HG02759 (cell line): ENCODE measurements around the gene PDE9A.
"Not testable (repeated sequence)": the region's sequence is repeated elsewhere in the genome, so short reads cannot be mapped to it uniquely, and the experiment has no call there.

Experiments used
- ATAC-seq: cut with Tn5 transposase; IDR thresholded peaks from one replicate; pipeline ENCODE4 v1.9.1; 2021; ENCODE audit warnings: mild to moderate bottlenecking, moderate library complexity; ENCODE audit not compliant: unreplicated experiment

The PDE9A gene

DNA sequence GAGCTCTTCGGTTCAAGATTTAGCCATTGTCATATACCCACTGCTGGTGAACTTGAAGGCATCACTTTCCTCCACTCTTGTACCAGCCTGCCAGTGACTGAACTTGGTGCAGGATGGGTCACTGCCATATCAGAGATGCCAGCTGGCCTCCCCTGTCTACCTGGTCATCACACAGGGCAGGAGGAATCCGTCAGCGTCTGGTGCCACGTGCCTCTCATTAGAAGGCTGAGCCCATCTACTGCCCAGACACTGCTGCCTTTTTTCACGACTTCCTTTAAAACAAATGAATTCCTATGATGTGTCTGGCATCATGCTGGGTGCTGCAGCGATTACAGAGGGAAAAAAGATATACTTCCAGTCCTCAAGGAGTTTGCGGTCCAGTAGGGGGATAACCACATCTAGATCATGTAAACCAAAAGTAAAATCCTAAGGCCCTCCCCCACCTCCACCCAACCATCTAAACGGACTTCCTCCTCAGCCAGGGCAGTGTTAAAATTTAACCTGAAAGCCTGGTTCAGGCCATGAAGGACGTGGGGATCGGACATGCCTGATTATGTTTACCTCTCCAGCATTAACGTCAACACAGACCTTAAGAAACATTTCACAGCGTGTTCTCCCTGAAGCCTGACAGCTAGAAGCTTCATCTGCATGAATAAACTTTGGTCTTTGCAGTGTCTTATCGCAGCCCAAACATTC is 29.2 kb upstream of the PDE9A start:
- no peak for ATAC-seq

DNA sequence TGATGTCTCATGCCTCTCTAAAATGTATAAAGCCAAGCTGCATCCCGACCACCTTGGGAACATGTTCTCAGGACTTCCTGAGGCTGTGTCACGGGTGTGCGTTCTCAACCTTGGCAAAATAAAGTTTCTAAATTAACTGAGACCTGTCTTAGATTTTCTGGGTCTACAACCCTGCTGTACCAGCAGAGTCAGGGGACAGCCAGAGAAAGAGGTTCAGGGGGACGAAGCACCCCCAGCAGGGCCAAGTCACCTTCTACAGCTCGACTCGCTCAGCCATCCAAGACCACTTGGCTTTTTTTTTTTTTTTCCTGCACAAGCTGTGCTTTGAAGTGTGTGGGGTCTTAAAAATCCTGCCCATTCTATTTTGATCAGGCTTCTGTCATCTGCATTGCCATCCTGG is 28.5 kb upstream of the PDE9A start:
- no peak for ATAC-seq

DNA sequence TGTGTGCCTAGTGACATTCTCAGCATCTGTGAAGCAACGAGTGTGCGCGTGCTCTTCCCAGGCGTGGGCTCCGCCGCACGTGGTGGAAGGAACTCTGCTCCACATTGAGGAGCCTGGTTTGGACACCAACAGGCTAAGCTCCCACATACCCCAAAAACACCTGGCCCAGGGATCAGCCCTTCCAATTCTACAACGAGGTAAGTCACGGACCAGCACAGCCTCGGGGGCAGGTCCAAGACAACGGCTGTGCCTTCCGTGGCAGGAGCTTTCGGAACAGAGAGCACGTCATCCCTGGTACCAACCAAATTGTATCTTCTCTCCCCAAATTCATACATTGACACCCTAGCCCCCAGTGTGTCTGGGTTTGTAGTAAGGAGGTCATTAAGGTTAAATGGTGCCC is 27.2 kb upstream of the PDE9A start:
- no peak for ATAC-seq

DNA sequence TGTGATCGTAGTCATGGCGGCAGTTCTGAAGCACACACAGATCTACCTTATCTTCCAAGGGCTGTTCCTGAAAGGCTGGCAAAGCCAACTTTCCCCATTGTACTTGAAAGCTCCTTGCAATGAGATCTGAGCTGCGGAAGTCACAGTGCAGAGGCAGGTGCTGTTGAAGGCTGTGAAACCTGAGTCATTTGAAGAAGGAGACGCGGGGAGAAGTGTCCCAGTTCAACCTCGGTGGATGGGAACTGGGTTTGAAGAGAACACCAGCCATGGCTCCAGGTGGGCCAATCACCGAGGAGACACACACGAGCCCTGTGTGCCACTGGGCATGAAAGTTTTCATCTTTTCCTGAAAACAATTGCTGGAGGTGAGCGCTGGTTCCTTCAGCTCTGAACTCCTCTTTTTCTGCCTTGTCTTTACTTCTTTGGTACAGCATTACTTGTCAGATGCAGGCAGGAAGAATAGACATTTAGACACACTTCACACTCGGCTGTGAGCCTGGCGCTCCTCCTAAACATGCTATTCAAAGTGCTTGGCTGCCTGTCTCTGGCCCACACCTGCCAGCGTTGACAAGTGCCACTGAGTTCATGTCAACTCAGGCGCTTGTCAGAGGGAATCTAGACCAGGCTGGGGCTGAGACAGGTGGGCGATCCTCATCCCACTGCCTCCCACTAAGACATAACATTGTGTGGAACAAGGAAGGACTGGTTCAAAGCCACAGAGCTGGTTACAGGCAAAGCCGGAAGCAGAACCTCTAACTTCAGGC is 25.7 kb upstream of the PDE9A start:
- ATAC-seq = no peak

DNA sequence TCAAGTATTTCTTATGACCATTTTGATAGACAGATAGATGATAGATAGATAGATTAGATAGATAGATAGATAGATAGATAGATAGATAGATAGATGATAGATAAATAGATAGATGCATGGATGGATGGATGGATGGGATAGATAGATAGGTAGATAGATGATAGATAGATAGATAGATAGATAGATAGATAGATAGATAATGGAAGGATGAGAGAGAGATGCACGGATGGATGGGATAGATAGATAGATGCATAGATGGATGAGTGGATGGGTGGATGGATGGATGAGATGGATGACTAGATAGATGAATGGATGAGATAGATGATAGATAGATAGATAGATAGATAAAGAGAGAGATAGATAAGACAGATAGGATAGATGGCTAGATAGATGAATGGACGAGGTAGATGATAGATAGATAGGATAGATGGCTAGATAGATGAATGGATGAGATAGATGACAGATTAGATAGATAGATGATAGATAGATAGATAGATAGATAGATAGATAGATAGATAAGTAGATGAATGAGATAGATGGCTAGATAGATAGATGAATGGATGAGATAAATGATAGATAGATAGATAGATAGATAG is 24.9 kb upstream of the PDE9A start:
- not testable (repeated sequence) for ATAC-seq

DNA sequence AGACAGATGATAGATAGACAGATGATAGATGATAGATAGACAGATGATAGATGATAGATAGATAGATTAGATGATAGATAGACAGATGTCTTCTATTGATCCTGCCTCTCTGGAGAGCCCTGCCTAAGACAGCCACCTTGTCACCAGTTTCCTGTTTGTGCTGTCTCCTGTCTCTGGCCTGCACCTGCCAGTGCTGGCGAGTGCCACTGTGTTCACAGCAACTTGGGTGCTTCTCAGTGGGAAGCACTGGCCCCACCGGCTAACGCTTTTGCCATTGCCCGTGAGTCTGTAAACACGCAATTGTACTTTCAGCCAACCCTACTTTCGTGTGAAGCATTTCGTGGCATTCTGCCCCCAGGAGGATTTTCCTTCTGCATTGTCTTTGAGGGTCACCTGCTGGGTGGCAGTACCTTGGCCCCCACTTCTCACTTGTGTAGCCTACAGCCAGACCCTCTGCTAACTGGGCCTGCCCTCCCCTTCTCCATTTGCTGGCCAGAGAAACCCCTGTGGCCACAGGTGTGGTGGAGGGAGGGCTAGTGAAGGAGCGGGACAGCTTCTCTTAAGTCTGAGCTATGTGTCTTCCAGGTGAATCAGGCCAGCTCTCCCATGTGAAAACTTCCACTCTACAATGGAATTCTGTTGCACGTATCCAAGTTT is 23.4 kb upstream of the PDE9A start:
- no peak for ATAC-seq

DNA sequence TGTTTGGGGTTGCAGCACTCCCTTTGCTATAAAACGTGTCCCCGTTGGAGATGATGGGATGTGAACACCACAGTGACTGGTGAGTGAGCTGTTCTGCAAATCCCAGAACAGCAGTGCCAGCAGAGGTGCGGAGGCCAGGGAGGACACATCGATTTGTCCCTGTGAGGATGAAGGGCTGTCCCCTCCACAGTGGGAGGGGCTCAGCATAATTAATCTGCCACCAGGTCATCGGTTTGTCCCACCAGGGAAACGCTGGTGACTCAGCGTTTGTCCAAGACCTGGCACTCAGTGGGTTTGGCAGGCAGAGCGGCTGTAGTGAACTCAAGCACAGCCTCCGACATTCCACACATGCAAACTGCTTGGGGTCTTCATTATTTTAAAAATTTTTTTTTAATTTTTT is 22.8 kb upstream of the PDE9A start:
- no peak for ATAC-seq

DNA sequence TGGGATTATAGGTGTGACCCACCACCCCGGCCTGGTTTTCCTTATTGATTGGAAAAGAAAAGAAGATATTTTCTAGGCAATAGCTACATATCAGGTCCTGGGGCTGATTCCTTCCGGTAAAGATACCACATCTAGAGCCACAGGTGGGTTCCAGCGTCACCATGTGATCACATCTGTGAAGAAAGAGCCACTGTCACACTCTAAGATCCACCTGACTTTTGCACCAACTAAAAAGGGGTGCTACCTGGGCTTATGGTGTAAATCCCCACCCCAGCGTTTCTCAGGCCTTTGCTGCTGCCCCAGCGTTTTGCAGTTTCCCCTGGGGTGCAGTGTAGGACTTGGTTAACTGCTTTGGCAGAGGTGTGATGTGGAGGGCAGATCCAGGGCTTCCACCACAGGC is 22.3 kb upstream of the PDE9A start:
- no peak for ATAC-seq

DNA sequence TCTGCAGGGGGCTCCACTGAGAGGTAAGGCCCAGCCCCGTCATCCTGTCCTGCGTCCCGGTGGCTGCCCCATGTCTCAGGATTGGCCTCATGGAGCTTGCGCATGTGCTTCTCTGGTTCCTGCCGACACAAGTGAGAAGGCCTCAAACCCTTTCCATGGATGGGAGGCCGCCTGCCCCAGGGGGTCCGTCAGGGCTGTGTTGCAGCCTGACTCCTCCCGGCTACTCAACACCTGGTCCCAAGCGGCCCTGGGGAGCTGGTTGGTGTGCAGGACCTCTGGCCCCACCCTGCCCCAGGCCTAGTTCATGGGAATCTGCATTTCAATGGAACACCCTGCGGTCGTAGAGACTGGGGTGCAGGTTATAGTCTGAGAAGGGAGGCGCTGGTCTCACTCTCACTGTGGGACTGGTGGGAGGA is 21.1 kb upstream of the PDE9A start:
- no peak for ATAC-seq

DNA sequence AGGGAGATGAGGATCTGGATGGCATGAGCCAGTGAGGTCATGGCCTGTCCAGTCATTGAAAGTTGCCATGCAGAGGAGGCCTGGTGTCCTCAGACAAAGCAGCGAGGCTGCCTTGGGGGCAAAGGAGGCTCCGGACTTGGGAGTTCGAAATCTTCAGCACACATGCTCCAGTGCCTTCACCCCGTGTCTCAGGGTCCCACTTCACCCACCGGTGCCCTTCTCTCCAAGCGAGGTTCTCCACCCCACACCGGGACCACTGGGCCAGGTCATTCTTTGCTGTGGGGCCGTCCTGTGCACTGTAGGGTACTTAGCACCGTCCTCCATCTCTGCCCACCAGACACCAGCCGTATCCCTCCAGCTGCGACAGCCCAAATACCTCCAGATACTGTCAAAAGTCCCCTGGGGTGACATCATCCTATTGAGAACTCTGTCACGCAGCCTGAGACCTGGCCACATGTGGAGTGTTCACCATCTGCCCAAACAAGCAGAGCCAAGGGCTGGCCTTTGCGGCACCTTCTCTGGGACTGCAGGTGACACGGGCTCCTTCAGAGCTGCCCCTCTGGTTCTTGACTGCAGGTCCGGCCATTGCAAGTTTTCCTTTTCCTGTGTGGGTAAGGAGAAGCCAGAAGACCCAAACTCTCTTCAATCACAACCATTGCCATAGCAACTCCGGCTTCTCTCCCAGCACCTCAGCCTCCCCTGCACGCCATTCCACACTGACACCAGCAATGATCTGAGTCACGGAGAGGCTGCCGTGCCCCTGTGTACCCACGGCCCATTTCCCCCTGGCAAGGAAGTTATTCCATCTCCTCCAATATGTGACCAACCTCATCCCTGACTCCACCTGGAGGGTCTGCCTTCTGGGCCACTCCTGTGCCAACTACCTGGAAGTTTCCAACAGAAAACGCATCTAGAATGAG is 20.4 kb upstream of the PDE9A start:
- ATAC-seq = no peak

DNA sequence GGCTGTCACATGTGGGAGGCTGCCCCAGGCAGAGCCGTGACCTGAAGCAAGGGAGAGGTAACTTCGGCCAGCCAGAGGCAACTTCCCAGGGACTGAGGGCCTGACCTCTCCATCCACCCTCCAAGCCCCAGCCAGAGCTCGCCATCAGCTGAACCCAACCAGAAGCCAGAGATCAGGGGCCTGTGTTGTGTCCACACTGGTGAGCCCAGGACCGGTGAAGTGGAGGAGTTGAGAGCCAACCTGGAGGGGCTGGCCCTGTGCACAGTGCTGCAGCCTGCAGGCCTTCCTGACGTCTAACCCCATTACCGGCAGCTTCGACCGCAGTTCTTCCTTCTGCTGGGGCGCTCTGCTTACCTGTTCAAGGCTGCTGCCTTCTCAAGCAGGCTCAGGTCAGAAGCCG is 19.6 kb upstream of the PDE9A start:
- no peak for ATAC-seq

DNA sequence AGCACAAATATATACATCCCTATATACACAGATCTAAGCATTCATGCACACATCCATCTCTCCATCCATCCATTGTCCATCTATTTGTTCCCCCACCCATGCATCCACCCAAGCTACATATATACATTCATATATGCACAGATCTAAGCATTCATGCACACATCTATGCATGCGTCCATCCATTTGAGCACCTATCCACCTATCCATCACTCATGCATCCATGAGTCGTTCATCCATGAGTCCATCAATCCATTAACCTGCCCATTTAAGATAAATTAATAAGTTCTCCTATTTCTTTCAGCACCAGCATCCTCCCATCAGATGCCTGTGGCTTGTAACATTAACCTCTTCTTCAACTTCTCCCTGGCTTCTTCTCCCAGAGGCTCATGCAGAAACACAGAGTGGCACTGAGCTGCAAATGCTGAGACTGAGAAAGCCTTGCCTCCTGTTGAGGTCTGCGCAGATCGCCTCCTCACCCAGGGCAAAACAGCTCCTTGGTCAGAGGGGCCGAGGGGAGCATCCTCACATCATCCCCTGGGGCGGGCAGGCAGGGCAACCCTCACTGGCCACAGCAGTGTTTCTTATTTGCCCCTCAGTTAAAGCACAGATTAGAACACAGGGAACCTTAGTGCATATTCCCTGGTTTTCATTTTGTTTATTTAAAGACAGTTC is 17.4 kb upstream of the PDE9A start:
- no peak for ATAC-seq

DNA sequence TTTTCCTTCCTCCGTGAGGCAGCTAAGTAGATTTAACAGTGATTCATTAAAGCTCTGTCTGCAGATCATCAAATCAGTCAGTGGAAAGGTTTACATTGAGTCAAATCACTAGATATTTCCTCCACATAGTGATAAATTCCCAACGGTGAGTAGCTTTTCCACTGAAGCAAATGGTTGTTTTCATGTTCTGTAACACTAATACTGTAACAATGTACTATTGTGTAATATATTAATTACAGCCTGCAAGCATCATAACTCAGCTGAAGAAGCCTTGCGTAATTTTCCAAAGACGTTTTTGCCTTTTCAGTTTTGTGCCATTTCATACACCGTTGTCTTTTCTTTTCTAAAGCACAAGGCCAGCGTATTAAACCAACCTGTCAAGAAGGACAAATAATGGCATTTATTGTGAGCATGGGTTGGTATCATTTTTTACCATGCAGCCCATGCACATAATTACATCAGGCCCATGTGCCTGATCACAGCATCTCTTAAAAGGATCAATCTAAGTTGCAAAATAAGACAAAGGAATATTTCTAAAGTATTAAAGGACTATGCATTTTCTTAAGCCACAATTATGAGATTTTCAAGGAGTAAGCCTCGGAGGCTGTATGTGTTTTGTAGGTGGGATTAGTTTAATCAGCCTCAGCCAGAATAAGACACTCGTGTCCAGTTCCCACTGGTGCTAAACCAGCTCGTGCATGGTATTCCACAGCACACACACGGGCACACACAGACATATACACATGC is 16.7 kb upstream of the PDE9A start:
- ATAC-seq = no peak

DNA sequence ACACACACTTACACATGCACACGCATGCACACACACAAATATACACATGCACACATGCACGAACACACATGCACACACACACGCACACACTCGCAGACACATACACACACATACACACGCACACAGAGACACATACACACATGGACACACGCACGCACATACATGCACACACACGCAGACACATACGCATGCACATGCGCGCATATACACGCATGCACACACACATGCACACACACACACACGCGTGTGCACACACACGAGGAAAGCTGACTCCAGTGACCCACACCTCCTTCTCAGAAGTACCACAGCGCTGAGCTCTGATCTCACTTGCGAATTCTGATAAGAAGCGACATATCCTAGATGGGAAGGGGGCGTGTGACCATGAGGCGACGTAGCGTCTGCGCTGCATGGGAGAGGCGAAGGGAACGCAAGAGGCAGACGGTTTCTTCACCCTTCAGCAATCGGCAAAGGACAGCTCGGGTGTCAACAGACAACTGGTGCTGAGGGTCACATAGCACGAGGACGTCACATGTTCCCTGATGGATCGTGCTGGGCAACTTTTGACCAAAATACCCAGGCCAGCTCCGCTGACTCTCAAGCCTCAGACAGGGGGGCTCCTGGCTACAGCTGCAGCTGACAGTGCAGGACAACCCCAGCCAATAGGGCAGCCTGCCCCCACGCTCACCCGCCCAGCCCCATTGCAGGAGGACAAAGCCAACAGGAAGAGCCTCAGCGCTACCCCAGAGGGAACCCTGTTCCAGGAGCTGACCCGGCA is 16.0 kb upstream of the PDE9A start:
- no peak for ATAC-seq

DNA sequence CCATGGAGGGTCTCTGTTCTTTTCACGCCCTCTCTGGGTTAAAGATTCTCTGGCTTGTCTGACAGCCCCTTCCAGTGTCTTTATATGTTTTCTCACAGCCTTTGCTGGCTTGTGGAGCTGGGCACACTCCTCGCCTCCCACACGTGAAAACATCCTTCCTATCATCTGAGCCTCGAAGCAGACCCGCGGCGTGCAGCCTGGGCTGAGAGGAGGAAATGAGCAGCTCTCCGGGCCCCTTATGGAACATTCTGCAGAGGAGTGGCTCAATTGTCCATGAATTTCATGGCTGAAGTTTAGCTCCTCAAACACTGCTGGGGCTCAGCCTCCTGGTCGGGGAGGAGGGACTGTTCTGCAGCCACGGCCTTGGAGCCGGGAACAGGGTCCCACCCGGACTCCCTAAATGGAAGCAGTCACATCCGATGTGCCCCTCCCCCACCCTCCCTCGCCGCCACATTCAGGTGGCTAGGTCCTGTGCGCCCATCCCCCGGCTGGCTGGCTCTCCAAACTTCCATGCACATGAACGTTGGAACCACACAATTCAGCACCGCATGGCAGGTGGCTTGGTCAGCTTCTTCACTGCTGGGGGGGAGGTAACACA is 15.1 kb upstream of the PDE9A start:
- no peak for ATAC-seq

DNA sequence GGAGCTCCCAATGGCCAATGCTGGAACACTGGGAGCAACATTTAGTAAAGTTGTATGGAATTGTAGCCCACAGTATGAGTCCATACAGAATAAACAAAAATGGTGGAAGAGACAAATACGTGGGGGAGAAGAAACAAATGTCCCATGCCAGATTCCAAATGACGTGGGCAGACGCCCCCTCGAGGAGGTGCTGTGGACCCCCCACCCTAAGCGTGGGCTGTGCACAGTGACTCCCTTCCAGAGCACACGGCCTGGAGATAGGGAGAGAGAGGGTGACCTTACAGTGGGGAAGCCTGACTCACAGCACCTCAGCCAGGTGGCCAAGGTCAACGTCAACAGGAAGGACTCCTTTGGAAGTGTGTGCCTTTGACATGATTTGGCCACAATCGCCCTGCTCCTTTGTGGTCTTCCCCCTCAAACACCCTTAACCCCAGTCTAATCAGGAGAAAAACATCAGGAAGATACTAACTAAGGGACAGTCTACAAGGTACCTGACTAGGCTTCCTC is 13.7 kb upstream of the PDE9A start:
- ATAC-seq = no peak

DNA sequence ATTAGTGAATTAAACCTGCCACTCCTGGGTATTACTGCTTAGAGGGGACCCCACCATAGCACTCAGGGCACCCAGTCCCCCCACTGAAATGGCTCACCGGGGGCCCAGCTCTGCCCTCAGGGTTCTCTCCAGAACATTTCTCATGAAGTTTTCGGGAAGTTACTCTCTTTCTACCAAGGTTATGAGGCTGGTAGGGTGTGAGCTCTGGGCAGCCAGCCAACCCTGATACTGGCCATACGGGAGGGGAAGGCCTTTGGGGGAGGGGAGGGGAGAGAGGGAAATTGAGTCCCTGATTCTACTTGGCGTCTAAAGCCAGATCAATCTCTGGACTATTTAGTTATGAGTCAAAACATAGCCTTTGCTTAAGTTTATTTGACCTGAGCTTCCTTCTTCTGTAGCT is 12.9 kb upstream of the PDE9A start:
- no peak for ATAC-seq
